B cell (primary cell): ENCODE measurements around the gene C4A. TPM values are rescaled to one million over a fixed set of nuclear protein-coding genes. Genes with fewer than 3 reads are reported as not detected.

Source experiments
- ATAC-seq: fragments of 200-7000 bp; cut with Tn5 transposase; one replicate; pipeline ENCODE4 v1.10.0; 2021; ENCODE audit warnings: low read depth, mild to moderate bottlenecking, moderate number of reproducible peaks, moderate library complexity
- CTCF ChIA-PET: fragments of 350-600 bp; sonication (Branson Sonifier 250); formaldehyde crosslinking; loops from one replicate; lab custom pipeline; 2021; ENCODE audit warnings: antibody characterized with exemption, inconsistent platforms; lab: Charles Lee
- POLR2A ChIA-PET: fragments of 350-600 bp; sonication (Branson Sonifier 250); formaldehyde crosslinking; loops from one replicate; lab custom pipeline; 2021; ENCODE audit warnings: antibody characterized with exemption; lab: Charles Lee
- DNase-seq: peaks from one replicate; pipeline ENCODE4 v3.0.0; 2013
- H2AFZ ChIP-seq: 2 replicates; pipeline ENCODE4 v1.6.1; 2012; ENCODE audit warnings: mild to moderate bottlenecking, low read depth, low read length; ENCODE audit not compliant: insufficient read depth, poor library complexity, severe bottlenecking
- H3K27ac ChIP-seq, 2 donors: 1 replicate in 1 of 2; 2 replicates in 1 of 2; pipeline ENCODE4 v1.5.1; 2012 to 2013; ENCODE audit warnings: low read length in 2 of 2, mild to moderate bottlenecking in 2 of 2, moderate library complexity in 1 of 2
- H3K27me3 ChIP-seq, 4 experiments: fragments of 200-600 bp in 1 of 4; sonication (generic) in 1 of 4; replicated peaks in 1 of 4; 1 replicate in 2 of 4; 2 replicates in 2 of 4; pipeline versions ENCODE4 v1.6.1 to v1.7.0; 2013 to 2016; ENCODE audit warnings: low read length in 3 of 4, mild to moderate bottlenecking in 2 of 4, mixed read lengths in 1 of 4, moderate library complexity in 1 of 4; ENCODE audit not compliant: insufficient read depth in 4 of 4, control insufficient read depth in 3 of 4; ENCODE audit errors: control extremely low read depth in 1 of 4
- H3K36me3 ChIP-seq, 2 experiments: replicated peaks in 1 of 2; 1 replicate in 1 of 2; 2 replicates in 1 of 2; pipeline versions ENCODE4 v1.6.1 to v1.7.1; 2013; ENCODE audit warnings: low read length in 1 of 2; ENCODE audit not compliant: insufficient read depth in 2 of 2, control insufficient read depth in 1 of 2; ENCODE audit errors: control extremely low read depth in 1 of 2, extremely low read depth in 1 of 2
- H3K4me1 ChIP-seq, 2 donors: fragments of 200-600 bp in 1 of 2; sonication (generic) in 1 of 2; 1 replicate in 1 of 2; 2 replicates in 1 of 2; pipeline versions ENCODE4 v1.5.1 to v1.6.1; 2013 to 2017; ENCODE audit warnings: low read length in 2 of 2; ENCODE audit not compliant: control insufficient read depth in 2 of 2, insufficient read depth in 2 of 2
- H3K4me2 ChIP-seq: replicated peaks from 2 replicates; pipeline ENCODE3; 2012; ENCODE audit warnings: mild to moderate bottlenecking, low read depth, low read length; ENCODE audit not compliant: poor library complexity, severe bottlenecking
- H3K4me3 ChIP-seq, 5 experiments: fragments of 200-600 bp in 1 of 5; sonication (generic) in 1 of 5; 1 replicate in 3 of 5; 2 replicates in 2 of 5; pipeline versions ENCODE4 v1.5.1 to v1.7.0; 2011 to 2016; ENCODE audit warnings: low read length in 4 of 5, mild to moderate bottlenecking in 4 of 5, low read depth in 2 of 5, control low read depth in 1 of 5, moderate library complexity in 1 of 5; ENCODE audit not compliant: insufficient read depth in 1 of 5; ENCODE audit errors: control extremely low read depth in 1 of 5, extremely low read depth in 1 of 5
- H3K79me2 ChIP-seq: fragments of 200-600 bp; sonication (generic); one replicate; pipeline ENCODE4 v1.6.0; 2016; ENCODE audit warnings: low read length; ENCODE audit not compliant: control insufficient read depth, insufficient read depth
- H3K9ac ChIP-seq: fragments of 200-600 bp; sonication (generic); 2 replicates; pipeline ENCODE4 v1.6.1; 2017; ENCODE audit warnings: mild to moderate bottlenecking, low read length, moderate library complexity
- H3K9me3 ChIP-seq, 3 donors: one replicate each; pipeline versions ENCODE4 v1.6.1 to v1.7.1; 2013; ENCODE audit warnings: low read length in 2 of 3; ENCODE audit not compliant: control insufficient read depth in 2 of 3, insufficient read depth in 1 of 3; ENCODE audit errors: control extremely low read depth in 1 of 3
- H4K20me1 ChIP-seq: 2 replicates; pipeline ENCODE4 v1.6.0; 2012; ENCODE audit warnings: mild to moderate bottlenecking, low read length; ENCODE audit not compliant: insufficient read depth, control insufficient read depth, poor library complexity, severe bottlenecking
- H3K27ac Mint-ChIP-seq: one replicate; pipeline ENCODE4 v1.8.0; 2021; ENCODE audit warnings: mixed read lengths
- H3K27me3 Mint-ChIP-seq: one replicate; pipeline ENCODE4 v1.8.0; 2021; ENCODE audit warnings: mixed read lengths
- H3K4me1 Mint-ChIP-seq: one replicate; pipeline ENCODE4 v1.8.0; 2021; ENCODE audit warnings: mixed read lengths
- H3K4me3 Mint-ChIP-seq: one replicate; pipeline ENCODE4 v1.8.0; 2021; ENCODE audit warnings: mixed read lengths
- H3K9me3 Mint-ChIP-seq: one replicate; pipeline ENCODE4 v1.8.0; 2022; ENCODE audit warnings: mixed read lengths; ENCODE audit not compliant: insufficient read depth
- EZH2 ChIP-seq: IDR thresholded peaks from 2 replicates; pipeline ENCODE4 v1.6.1; 2012; ENCODE audit warnings: borderline replicate concordance, low read depth, mild to moderate bottlenecking, moderate library complexity, low read length; ENCODE audit not compliant: insufficient read depth, poor library complexity, severe bottlenecking
- WGBS: methylation state at CpG from one replicate; pipeline ENCODE4 v1.1.5; 2013; ENCODE audit warnings: missing lambda C conversion rate; ENCODE audit not compliant: insufficient coverage; 5-methylcytosine and 5-hydroxymethylcytosine counted together
- intact Hi-C: fragments of 100-400 bp; cut with micrococcal nuclease; formaldehyde crosslinking; loops from one replicate; pipeline ENCODE4 v1.10.0; 2022
- polyA plus RNA-seq: library from polyadenylated mRNA; depleted of rRNA; stranded (reverse); fragments of >200 nt; gene quantifications from 2 replicates; pipeline ENCODE4 v1.2.3, GENCODE V29; 2012
- total RNA-seq, 2 donors: library from RNA; stranded (reverse); fragments of 120-200 nt in 1 of 2; gene quantifications; 1 replicate in 1 of 2; 2 replicates in 1 of 2; pipeline versions ENCODE4 v1.2.3 to v1.2.4, GENCODE V29; 2013 to 2022
- TF ChIP-seq, protein P1 (sequence below): fragments of 200-600 bp; IDR thresholded peaks from one replicate; pipeline ENCODE4 v1.8.0; 2022; ENCODE audit warnings: antibody characterized with exemption, mild to moderate bottlenecking

C4A gene
- total and polyA plus RNA-seq, 2 donors (not counting 1 experiment from before 2014, with no cell fraction given), result 9.9 to 10.5 TPM

DNA sequence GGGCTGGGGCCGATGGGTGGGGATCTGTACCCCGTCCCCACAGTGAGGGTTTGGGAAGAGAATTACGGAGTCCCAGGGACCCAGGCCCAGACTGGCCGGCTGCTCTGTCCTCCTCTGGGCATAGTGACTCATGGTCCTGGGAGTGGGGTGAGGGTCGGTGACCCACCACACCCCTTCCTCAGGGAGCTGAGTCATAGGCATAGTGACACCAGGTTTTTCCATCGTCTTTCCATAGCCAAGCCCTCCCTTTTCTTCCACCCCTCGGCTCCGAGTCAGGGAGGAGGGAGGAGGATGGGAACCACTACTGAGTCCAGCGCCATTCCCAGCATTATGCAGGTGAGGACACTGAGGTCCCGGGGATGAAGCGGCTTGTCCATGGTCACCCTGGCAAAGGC lies 65.2 kb downstream of the C4A start:
- no peak overlapping the region for H3K9ac ChIP-seq

DNA sequence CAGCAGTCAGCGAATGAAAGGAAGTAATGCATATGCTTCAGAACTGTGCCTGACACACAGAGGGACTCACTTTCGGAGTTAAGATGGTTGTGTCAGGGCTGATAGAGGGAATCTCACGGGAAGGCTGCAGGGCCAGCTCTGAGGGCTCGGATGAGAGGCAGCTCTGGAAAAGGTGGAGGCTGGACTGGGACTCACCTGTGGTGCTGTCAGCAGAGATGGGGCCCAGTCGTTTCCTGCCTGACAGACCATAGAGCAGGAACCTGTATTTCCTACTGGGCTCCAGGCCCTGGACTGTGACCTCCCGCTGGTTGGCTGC lies 65.6 kb downstream of the C4A start:
- H3K9ac ChIP-seq, result no peak overlapping the region

More for the DNA sequence above, 65.2 kb downstream of the C4A start:
- H3K36me3 ChIP-seq, result no peaks in the 10 kb centered on the region
- no peak overlapping the region for H3K4me3 ChIP-seq
- DNase-seq, result no peak
- intact Hi-C loops, result loop anchor here (10.0 kb wide), 2 partner anchors 108 to 748 kb away; partner anchors contain the start of genes PPT2 and PRRT1
- H3K9me3 Mint-ChIP-seq, result no peaks in the 10 kb centered on the region
- POLR2A ChIA-PET, result no interaction called here
- no peak overlapping the region for H3K27ac Mint-ChIP-seq
- no peaks in the 10 kb centered on the region for H4K20me1 ChIP-seq
- no peak for ATAC-seq
- no peaks in the 10 kb centered on the region for H3K27me3 ChIP-seq
- no peak overlapping the region for H3K27ac ChIP-seq
- peaks cover 5% of the 10 kb centered on the region for H3K4me1 Mint-ChIP-seq
- CTCF ChIA-PET, result interaction anchor here (0.8 to 2.4 kb wide), 3 partner anchors 74 to 747 kb away, joined by 3 to 8 read pairs (median 7); no protein-coding TSS in a partner anchor
- H3K9me3 ChIP-seq, result no peaks in the 10 kb centered on the region
- WGBS, result 96% methylated on average over 9 of the region's 11 CpGs
- peaks cover 0 to 4% of the 10 kb centered on the region in 2 donors for H3K4me1 ChIP-seq
- H3K4me3 Mint-ChIP-seq, result no peak overlapping the region
- H3K79me2 ChIP-seq, result no peaks in the 10 kb centered on the region
- H2AFZ ChIP-seq, result no peak overlapping the region
- H3K27me3 Mint-ChIP-seq, result peaks cover 16% of the 10 kb centered on the region
- no peak overlapping the region for H3K4me2 ChIP-seq
- TF ChIP-seq, protein P1, sequence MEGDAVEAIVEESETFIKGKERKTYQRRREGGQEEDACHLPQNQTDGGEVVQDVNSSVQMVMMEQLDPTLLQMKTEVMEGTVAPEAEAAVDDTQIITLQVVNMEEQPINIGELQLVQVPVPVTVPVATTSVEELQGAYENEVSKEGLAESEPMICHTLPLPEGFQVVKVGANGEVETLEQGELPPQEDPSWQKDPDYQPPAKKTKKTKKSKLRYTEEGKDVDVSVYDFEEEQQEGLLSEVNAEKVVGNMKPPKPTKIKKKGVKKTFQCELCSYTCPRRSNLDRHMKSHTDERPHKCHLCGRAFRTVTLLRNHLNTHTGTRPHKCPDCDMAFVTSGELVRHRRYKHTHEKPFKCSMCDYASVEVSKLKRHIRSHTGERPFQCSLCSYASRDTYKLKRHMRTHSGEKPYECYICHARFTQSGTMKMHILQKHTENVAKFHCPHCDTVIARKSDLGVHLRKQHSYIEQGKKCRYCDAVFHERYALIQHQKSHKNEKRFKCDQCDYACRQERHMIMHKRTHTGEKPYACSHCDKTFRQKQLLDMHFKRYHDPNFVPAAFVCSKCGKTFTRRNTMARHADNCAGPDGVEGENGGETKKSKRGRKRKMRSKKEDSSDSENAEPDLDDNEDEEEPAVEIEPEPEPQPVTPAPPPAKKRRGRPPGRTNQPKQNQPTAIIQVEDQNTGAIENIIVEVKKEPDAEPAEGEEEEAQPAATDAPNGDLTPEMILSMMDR, result no peak
- TF ChIP-seq EZH2, result no peak

More for the DNA sequence above, 65.6 kb downstream of the C4A start:
- CTCF ChIA-PET, result interaction anchor here (0.6 to 2.4 kb wide), 6 partner anchors 46 to 746 kb away, joined by 3 to 8 read pairs (median 4); no protein-coding TSS in a partner anchor
- no peaks in the 10 kb centered on the region for H3K79me2 ChIP-seq
- H3K27ac ChIP-seq, result no peak overlapping the region
- WGBS, result 70% methylated on average over 6 of the region's 6 CpGs
- no peak overlapping the region for H3K4me3 ChIP-seq
- no peak overlapping the region for H3K4me2 ChIP-seq
- H3K27me3 ChIP-seq, result no peaks in the 10 kb centered on the region
- ATAC-seq (no peak), DNase-seq (no peak)
- Mint-ChIP-seq H3K27me3 (peaks cover 16% of the 10 kb centered on the region), H3K4me3 (no peak overlapping the region), H3K9me3 (no peaks in the 10 kb centered on the region), H3K4me1 (peaks cover 5% of the 10 kb centered on the region), H3K27ac (no peak overlapping the region)
- H3K4me1 ChIP-seq, result peaks cover 0 to 4% of the 10 kb centered on the region in 2 donors
- POLR2A ChIA-PET, result no interaction called here
- H4K20me1 ChIP-seq, result no peaks in the 10 kb centered on the region
- intact Hi-C loops, result loop anchor here (10.0 kb wide), 2 partner anchors 107 to 747 kb away; partner anchors contain the start of genes PPT2 and PRRT1
- no peaks in the 10 kb centered on the region for H3K9me3 ChIP-seq
- TF ChIP-seq EZH2, result no peak
- TF ChIP-seq, protein P1, result no peak
- H3K36me3 ChIP-seq, result no peaks in the 10 kb centered on the region
- H2AFZ ChIP-seq, result no peak overlapping the region
